H1 (cell line): ENCODE results near the gene TCHP.

Experiments used
- CHD2 ChIP-seq: IDR thresholded peaks from 2 replicates; pipeline ENCODE4 v1.6.1; 2012; ENCODE audit warnings: low read length, improper control_type of control experiment
- CREB1 ChIP-seq: IDR thresholded peaks from 2 replicates; pipeline ENCODE4 v1.6.1; 2012; ENCODE audit warnings: inconsistent platforms
- CTCF ChIP-seq, 3 experiments: IDR thresholded peaks; 1 replicate in 2 of 3; 2 replicates in 1 of 3; pipeline versions ENCODE4 v1.5.1 to v1.6.1; 2011; ENCODE audit warnings: low read length in 3 of 3, mild to moderate bottlenecking in 3 of 3, inconsistent platforms in 2 of 3, low read depth in 1 of 3, moderate library complexity in 1 of 3; ENCODE audit not compliant: insufficient read depth in 1 of 3; ENCODE audit errors: control extremely low read depth in 1 of 3
- EP300 ChIP-seq, 2 experiments: IDR thresholded peaks; 1 replicate in 1 of 2; 2 replicates in 1 of 2; pipeline ENCODE4 v1.6.1; 2011 to 2012; ENCODE audit warnings: low read depth in 2 of 2, low read length in 2 of 2, mild to moderate bottlenecking in 2 of 2, borderline replicate concordance in 1 of 2, inconsistent platforms in 1 of 2, moderate library complexity in 1 of 2
- EZH2 ChIP-seq: fragments of 200-600 bp; sonication (generic); IDR thresholded peaks from 2 replicates; pipeline ENCODE4 v1.7.1; 2012; ENCODE audit warnings: low read depth, mild to moderate bottlenecking, moderate library complexity, low read length, inconsistent platforms; ENCODE audit not compliant: severe bottlenecking
- FOSL1 ChIP-seq: IDR thresholded peaks from 2 replicates; pipeline ENCODE4 v1.6.1; 2011; ENCODE audit warnings: mild to moderate bottlenecking, low read depth, low read length, moderate library complexity; ENCODE audit not compliant: insufficient read depth
- MAX ChIP-seq: IDR thresholded peaks from 2 replicates; pipeline ENCODE4 v1.6.1; 2012; ENCODE audit warnings: inconsistent platforms
- POLR2A ChIP-seq, 2 experiments: IDR thresholded peaks; 1 replicate in 1 of 2; 2 replicates in 1 of 2; pipeline ENCODE4 v1.6.1; 2011; ENCODE audit warnings: low read depth in 2 of 2, low read length in 2 of 2, mild to moderate bottlenecking in 2 of 2; ENCODE audit errors: control extremely low read depth in 1 of 2
- RFX5 ChIP-seq: IDR thresholded peaks from 2 replicates; pipeline ENCODE4 v1.6.1; 2011; ENCODE audit warnings: low read depth, low read length, improper control_type of control experiment, borderline replicate concordance
- SAP30 ChIP-seq: fragments of 300-600 bp; sonication (generic); IDR thresholded peaks from 2 replicates; pipeline ENCODE4 v1.7.1; 2012; ENCODE audit warnings: low read length, moderate library complexity, mild to moderate bottlenecking, inconsistent platforms; ENCODE audit not compliant: insufficient read depth, insufficient replicate concordance
- SIN3A ChIP-seq, 2 experiments: IDR thresholded peaks in 1 of 2; conservative IDR thresholded peaks in 1 of 2; 2 replicates each; pipeline ENCODE4 v1.6.1; 2011 to 2012; ENCODE audit warnings: low read length in 2 of 2, improper control_type of control experiment in 1 of 2, low read depth in 1 of 2, mild to moderate bottlenecking in 1 of 2
- SRF ChIP-seq: IDR thresholded peaks from 2 replicates; pipeline ENCODE4 v1.6.1; 2011; ENCODE audit warnings: mild to moderate bottlenecking, low read depth, low read length, moderate library complexity
- TCF12 ChIP-seq: IDR thresholded peaks from 2 replicates; pipeline ENCODE4 v1.6.1; 2011; ENCODE audit warnings: low read depth, mild to moderate bottlenecking, low read length

- no peak for TF ChIP-seq SAP30
- TF ChIP-seq POLR2A (IDR thresholded peaks at IDR 0.05; ENCODE audit: control extremely low read depth in 1 of 2, low read depth in 2 of 2, low read length in 2 of 2) = no peak
- TF ChIP-seq EP300 (IDR thresholded peaks at IDR 0.05; ENCODE audit: borderline replicate concordance in 1 of 2, low read depth in 2 of 2, low read length in 2 of 2) = no peak
- TF ChIP-seq MAX = no peak
- no peak for TF ChIP-seq SIN3A (conservative IDR thresholded peaks at IDR 0.05 in 1 of 2, IDR thresholded peaks at IDR 0.05 in 1 of 2; ENCODE audit: low read depth in 1 of 2, low read length in 2 of 2)
- no peak for TF ChIP-seq FOSL1
- no peak for TF ChIP-seq SRF
- no peak for TF ChIP-seq TCF12
- no peak for TF ChIP-seq CTCF (IDR thresholded peaks at IDR 0.05; ENCODE audit: control extremely low read depth in 1 of 3, insufficient read depth in 1 of 3, low read depth in 1 of 3, low read length in 3 of 3)
- no peak for TF ChIP-seq CREB1
- no peak for TF ChIP-seq CHD2
- TF ChIP-seq RFX5 = no peak
- no peak for TF ChIP-seq EZH2
Observed at GRCh38 chr12:109894939-109895338, 5.1 kb upstream of the TCHP start.
